PC-3 (cell line): Measurements from ENCODE around the gene PGA4. TPM values are rescaled to one million over a fixed set of nuclear protein-coding genes. Genes with fewer than 3 reads are reported as not detected.

ENCODE experiments used
- ATAC-seq: fragments of 200-7000 bp; cut with Tn5 transposase; 2 replicates; pipeline ENCODE4 v1.9.1; 2020; ENCODE audit warnings: mild to moderate bottlenecking, moderate library complexity
- BruUV-seq: library from RNA; stranded (reverse); fragments of 400-500 nt; replicated peaks from 2 replicates; lab custom pipeline; 2021; lab: Mats Ljungman, UMichigan
- CTCF ChIA-PET: fragments of 300-600 bp; sonication (Branson Sonifier 250); formaldehyde crosslinking; loops from one replicate; lab custom pipeline; 2022; ENCODE audit warnings: antibody characterized with exemption; lab: Charles Lee
- POLR2A ChIA-PET: fragments of 300-600 bp; sonication (Branson Sonifier 250); formaldehyde crosslinking; loops from one replicate; lab custom pipeline; 2022; ENCODE audit warnings: antibody characterized with exemption; ENCODE audit not compliant: unreplicated experiment; lab: Charles Lee
- DNase-seq: peaks from one replicate; pipeline ENCODE4 v3.0.0-alpha.2; 2015
- H2AFZ ChIP-seq: fragments of 300-600 bp; sonication (generic); 2 replicates; pipeline ENCODE4 v1.6.0; 2016; ENCODE audit warnings: antibody characterized with exemption, low read length
- H3F3A ChIP-seq: fragments of 300-600 bp; sonication (generic); one replicate; pipeline ENCODE4 v1.6.0; 2017; ENCODE audit warnings: antibody characterized with exemption, low read length, control low read depth, mild to moderate bottlenecking; ENCODE audit not compliant: unreplicated experiment
- H3K27ac ChIP-seq: fragments of 300-600 bp; sonication (generic); 2 replicates; pipeline ENCODE4 v1.5.1; 2016; ENCODE audit warnings: mild to moderate bottlenecking, low read length
- H3K27me3 ChIP-seq: fragments of 300-600 bp; sonication (generic); 2 replicates; pipeline ENCODE4 v1.6.1; 2016; ENCODE audit warnings: low read length, mixed read lengths
- H3K36me3 ChIP-seq: fragments of 300-600 bp; sonication (generic); 2 replicates; pipeline ENCODE4 v1.6.1; 2016; ENCODE audit warnings: low read depth, mixed run types, low read length, mixed read lengths
- H3K4me1 ChIP-seq: fragments of 300-600 bp; sonication (generic); 2 replicates; pipeline ENCODE4 v1.5.1; 2016; ENCODE audit warnings: low read length; ENCODE audit not compliant: insufficient read depth
- H3K4me2 ChIP-seq: fragments of 300-600 bp; sonication (generic); 2 replicates; pipeline ENCODE4 v1.6.0; 2016; ENCODE audit warnings: low read length
- H3K4me3 ChIP-seq: fragments of 300-600 bp; sonication (generic); 2 replicates; pipeline ENCODE4 v1.5.1; 2016; ENCODE audit warnings: mild to moderate bottlenecking, low read length, mixed read lengths
- H3K79me2 ChIP-seq: fragments of 300-600 bp; sonication (generic); 2 replicates; pipeline ENCODE4 v1.6.1; 2017; ENCODE audit warnings: low read length, mixed read lengths
- H3K9ac ChIP-seq: fragments of 300-600 bp; sonication (generic); 2 replicates; pipeline ENCODE4 v1.6.0; 2016; ENCODE audit warnings: mild to moderate bottlenecking, low read length
- H3K9me2 ChIP-seq: fragments of 300-600 bp; sonication (generic); replicated peaks from 2 replicates; pipeline ENCODE4 v1.6.1; 2016; ENCODE audit warnings: mixed run types, low read length, mixed read lengths
- H3K9me3 ChIP-seq: fragments of 300-600 bp; sonication (generic); 2 replicates; pipeline ENCODE4 v1.6.1; 2016; ENCODE audit warnings: low read length, mixed read lengths
- H4K20me1 ChIP-seq: fragments of 300-600 bp; sonication (generic); 2 replicates; pipeline ENCODE4 v1.6.1; 2016; ENCODE audit warnings: low read length, mixed read lengths
- CTCF ChIP-seq: fragments of 300-600 bp; sonication (generic); conservative IDR thresholded peaks from 2 replicates; pipeline ENCODE4 v1.5.1; 2017; ENCODE audit warnings: antibody characterized with exemption, low read depth, mild to moderate bottlenecking, low read length
- EZH2 ChIP-seq: fragments of 300-600 bp; sonication (generic); IDR thresholded peaks from one replicate; pipeline ENCODE4 v1.6.1; 2017; ENCODE audit warnings: antibody characterized with exemption, mild to moderate bottlenecking, low read length; ENCODE audit not compliant: unreplicated experiment
- EZH2phosphoT487 ChIP-seq: fragments of 300-600 bp; sonication (generic); IDR thresholded peaks from 2 replicates; pipeline ENCODE4 v1.6.1; 2018; ENCODE audit warnings: mild to moderate bottlenecking, antibody characterized with exemption, low read length, borderline replicate concordance
- intact Hi-C: fragments of 100-400 bp; cut with micrococcal nuclease; formaldehyde crosslinking; loops from 2 replicates; pipeline ENCODE4 v1.9.0; 2023
- total RNA-seq: library from RNA; depleted of rRNA; stranded (reverse); fragments of >200 nt; gene quantifications from 2 replicates; pipeline ENCODE4 v1.2.3, GENCODE V29; 2014

Gene PGA4
- total RNA-seq, 1 experiment from 2014 or later = not detected

- Histone ChIP-seq H3K9ac (no peak overlapping the region), H4K20me1 (no peaks in the 10 kb centered on the region), H3K9me2 (no peaks in the 10 kb centered on the region), H3K4me1 (peaks cover 15% of the 10 kb centered on the region), H3K4me3 (no peak overlapping the region), H3K27ac (no peak overlapping the region), H3K36me3 (no peaks in the 10 kb centered on the region), H3K9me3 (no peaks in the 10 kb centered on the region), H3F3A (no peaks in the 10 kb centered on the region), H3K4me2 (no peak overlapping the region), H3K27me3 (no peaks in the 10 kb centered on the region), H2AFZ (no peak overlapping the region), H3K79me2 (no peaks in the 10 kb centered on the region)
- DNase-seq (no peak), ATAC-seq (no peak)
- ChIA-PET CTCF (no interaction called here), POLR2A (interaction anchor here (0.6 kb wide), 1 partner anchor 11 kb away, joined by 3 read pairs; no protein-coding TSS in a partner anchor)
- no peak for TF ChIP-seq EZH2phosphoT487
- TF ChIP-seq EZH2 = no peak
- TF ChIP-seq CTCF = no peak
- intact Hi-C loops = no loop called here
- no TSS peak for BruUV-seq
Measured at GRCh38 chr11:61277186-61278000, 55.2 kb downstream of the PGA4 start.

- H2AFZ ChIP-seq = no peak overlapping the region
- CTCF ChIA-PET = no interaction called here
- no peak for ATAC-seq
Measured at GRCh38 chr11:61278001-61278470, 55.9 kb downstream of the PGA4 start.

More at GRCh38 chr11:61278001-61278470, 55.9 kb downstream of the PGA4 start:
- no peak for TF ChIP-seq EZH2
- no peak for TF ChIP-seq CTCF
- no peak for TF ChIP-seq EZH2phosphoT487
- Histone ChIP-seq H3K4me3 (no peak overlapping the region), H3K36me3 (no peaks in the 10 kb centered on the region), H3F3A (no peaks in the 10 kb centered on the region), H3K79me2 (no peaks in the 10 kb centered on the region), H3K4me2 (no peak overlapping the region), H3K4me1 (peaks cover 15% of the 10 kb centered on the region), H3K9me3 (no peaks in the 10 kb centered on the region), H3K27me3 (no peaks in the 10 kb centered on the region), H3K27ac (no peak overlapping the region), H4K20me1 (no peaks in the 10 kb centered on the region), H3K9me2 (no peaks in the 10 kb centered on the region), H3K9ac (no peak overlapping the region)
- BruUV-seq = no TSS peak
- POLR2A ChIA-PET = no interaction called here
- no peak for DNase-seq
- intact Hi-C loops = no loop called here
